H1 (cell line): Measurements from ENCODE around the gene BBX. TPM values are rescaled to one million over a fixed set of nuclear protein-coding genes. Genes with fewer than 3 reads are reported as not detected.

Experiments
- TAF7 ChIP-seq: optimal IDR thresholded peaks from 2 replicates; pipeline ENCODE3; 2011; ENCODE audit warnings: low read depth, mild to moderate bottlenecking, inconsistent platforms, low read length, moderate library complexity, borderline replicate concordance
- TCF12 ChIP-seq: IDR thresholded peaks from 2 replicates; pipeline ENCODE4 v1.6.1; 2011; ENCODE audit warnings: low read depth, mild to moderate bottlenecking, low read length
- polyA plus RNA-seq, 7 experiments: library from polyadenylated mRNA; depleted of rRNA in 3 of 7; stranded (reverse) in 5 of 7; unstranded in 2 of 7; fragments of >200 nt in 5 of 7; fragments of 200-250 nt in 2 of 7; gene quantifications; 1 replicate in 5 of 7; 2 replicates in 1 of 7; 4 replicates in 1 of 7; pipeline versions ENCODE4 v1.2.1 to v1.2.3, GENCODE V29; 2011 to 2013; ENCODE audit warnings: missing spikeins in 2 of 7, mixed read lengths in 2 of 7
- total RNA-seq: library from RNA; stranded (reverse); fragmentation: NEBNext Ultra II Directional; extraction: Animal tissue kit (Norgen Biotek cat#: 25700); gene quantifications from 2 replicates; pipeline ENCODE4 v1.2.1, GENCODE V29; 2021
- TF ChIP-seq, protein P1 (sequence below), 3 experiments: IDR thresholded peaks; 1 replicate in 2 of 3; 2 replicates in 1 of 3; pipeline versions ENCODE4 v1.5.1 to v1.6.1; 2011; ENCODE audit warnings: low read length in 3 of 3, mild to moderate bottlenecking in 3 of 3, inconsistent platforms in 2 of 3, low read depth in 1 of 3, moderate library complexity in 1 of 3; ENCODE audit not compliant: insufficient read depth in 1 of 3; ENCODE audit errors: control extremely low read depth in 1 of 3

BBX gene
- total and polyA plus RNA-seq, 2 of the 8 experiments (the other 6 are each of a cell fraction or from before 2014, with no cell fraction given) = 11.0 to 42.5 TPM

DNA sequence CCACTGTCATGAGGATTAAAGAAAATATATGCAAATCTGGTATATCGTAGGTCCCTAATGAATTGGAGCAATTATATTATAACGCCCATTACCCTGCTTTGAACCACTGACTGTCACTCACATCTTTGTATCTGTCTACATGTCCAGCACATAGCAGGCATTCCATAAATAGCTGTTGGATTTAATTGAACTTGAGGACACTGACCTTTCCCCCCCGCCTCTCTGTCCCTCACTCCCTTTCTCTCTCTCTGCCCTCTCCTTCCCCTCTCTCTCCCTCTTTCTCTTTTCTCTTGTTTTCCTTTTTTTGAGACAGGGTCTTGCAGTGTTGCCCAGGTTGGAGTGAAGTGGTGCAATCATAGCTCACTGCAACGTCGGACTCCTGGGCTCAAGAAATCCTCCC is 335.1 kb downstream of the BBX start (continued):
- TF ChIP-seq, protein P1, sequence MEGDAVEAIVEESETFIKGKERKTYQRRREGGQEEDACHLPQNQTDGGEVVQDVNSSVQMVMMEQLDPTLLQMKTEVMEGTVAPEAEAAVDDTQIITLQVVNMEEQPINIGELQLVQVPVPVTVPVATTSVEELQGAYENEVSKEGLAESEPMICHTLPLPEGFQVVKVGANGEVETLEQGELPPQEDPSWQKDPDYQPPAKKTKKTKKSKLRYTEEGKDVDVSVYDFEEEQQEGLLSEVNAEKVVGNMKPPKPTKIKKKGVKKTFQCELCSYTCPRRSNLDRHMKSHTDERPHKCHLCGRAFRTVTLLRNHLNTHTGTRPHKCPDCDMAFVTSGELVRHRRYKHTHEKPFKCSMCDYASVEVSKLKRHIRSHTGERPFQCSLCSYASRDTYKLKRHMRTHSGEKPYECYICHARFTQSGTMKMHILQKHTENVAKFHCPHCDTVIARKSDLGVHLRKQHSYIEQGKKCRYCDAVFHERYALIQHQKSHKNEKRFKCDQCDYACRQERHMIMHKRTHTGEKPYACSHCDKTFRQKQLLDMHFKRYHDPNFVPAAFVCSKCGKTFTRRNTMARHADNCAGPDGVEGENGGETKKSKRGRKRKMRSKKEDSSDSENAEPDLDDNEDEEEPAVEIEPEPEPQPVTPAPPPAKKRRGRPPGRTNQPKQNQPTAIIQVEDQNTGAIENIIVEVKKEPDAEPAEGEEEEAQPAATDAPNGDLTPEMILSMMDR (IDR thresholded peaks at IDR 0.05; ENCODE audit: control extremely low read depth in 1 of 3, insufficient read depth in 1 of 3, low read depth in 1 of 3, low read length in 3 of 3) = no peak
- TF ChIP-seq TAF7 = no peak
- no peak for TF ChIP-seq TCF12
